GM19043 (cell line): ENCODE results near the gene STAT2.

Experiments used
- ATAC-seq: cut with Tn5 transposase; IDR thresholded peaks from one replicate; pipeline ENCODE4 v1.9.1; 2021; ENCODE audit warnings: low read depth; ENCODE audit not compliant: unreplicated experiment

Gene STAT2

GRCh38 chr12:56298828-56299227, 61.1 kb downstream of the STAT2 start:
- ATAC-seq: no peak

GRCh38 chr12:56297400-56297799, 62.5 kb downstream of the STAT2 start:
- no peak for ATAC-seq

GRCh38 chr12:56296295-56296694, 63.6 kb downstream of the STAT2 start:
- no peak for ATAC-seq

GRCh38 chr12:56293795-56294194, 66.1 kb downstream of the STAT2 start:
- ATAC-seq: no peak
